Ovary (tissue), 9 donors: ENCODE results near the gene CCS. TPM values are rescaled to one million over a fixed set of nuclear protein-coding genes. Genes with fewer than 3 reads are reported as not detected.

ENCODE experiments used
- DNase-seq, 5 donors: peaks; one replicate each; pipeline ENCODE4 v3.0.0-alpha.2; 2019 to 2020
- H3K27ac ChIP-seq, 2 donors: fragments of 200-600 bp; one replicate each; pipeline versions ENCODE4 v1.5.1 to v1.8.0; 2019 to 2022
- H3K27me3 ChIP-seq: fragments of 200-600 bp; one replicate; pipeline ENCODE4 v1.8.0; 2022
- H3K36me3 ChIP-seq: fragments of 200-600 bp; sonication (generic); one replicate; pipeline ENCODE4 v1.5.1; 2019
- H3K4me1 ChIP-seq: one replicate; pipeline ENCODE4 v1.8.1; 2013; ENCODE audit warnings: mild to moderate bottlenecking, moderate library complexity; ENCODE audit not compliant: insufficient read depth
- H3K4me3 ChIP-seq: fragments of 200-600 bp; sonication (generic); one replicate; pipeline ENCODE4 v1.5.1; 2017
- H3K9me3 ChIP-seq, 2 donors: fragments of 200-600 bp in 1 of 2; sonication (generic) in 1 of 2; one replicate each; pipeline versions ENCODE4 v1.5.1 to v1.8.1; 2013 to 2019; ENCODE audit warnings: mild to moderate bottlenecking in 1 of 2, moderate library complexity in 1 of 2
- EP300 ChIP-seq: sonication (generic); formaldehyde crosslinking; IDR thresholded peaks from one replicate; pipeline ENCODE4 v1.6.1; 2017; ENCODE audit warnings: antibody characterized with exemption
- POLR2A ChIP-seq: fragments of 450-650 bp; IDR thresholded peaks from one replicate; pipeline ENCODE4 v1.6.1; 2017; ENCODE audit warnings: antibody characterized with exemption, mild to moderate bottlenecking, moderate library complexity
- WGBS, 3 donors: extraction: QIAGEN DNeasy Blood & Tissue Kit in 1 of 3; methylation state at CpG; one replicate each; pipeline versions ENCODE4 v1.1.5 to v1.1.7; 2013 to 2017; 5-methylcytosine and 5-hydroxymethylcytosine counted together
- intact Hi-C, 4 donors: fragments of 100-400 bp; cut with DNase I; formaldehyde crosslinking; loops; one replicate each; pipeline versions ENCODE4 v1.11.0 to v1.15.1; 2022 to 2023
- polyA plus RNA-seq, 2 donors: library from polyadenylated mRNA; stranded (reverse); fragments of 200-250 nt in 1 of 2; fragments of 350-450 nt in 1 of 2; fragmentation: Illumina TruSeq in 1 of 2; extraction: RNeasy Lipid Tissue Mini Kit (QIAGEN cat#74804) in 1 of 2; gene quantifications; one replicate each; pipeline ENCODE4 v1.2.3, GENCODE V29; 2013 to 2014
- total RNA-seq, 7 donors: library from RNA; depleted of rRNA in 2 of 7; stranded (reverse); fragments of >200 nt in 2 of 7; fragmentation: NEBNext Ultra II Directional in 3 of 7; extraction: Animal tissue kit (Norgen Biotek cat#: 25700) in 3 of 7; gene quantifications; one replicate each; pipeline versions ENCODE4 v1.1.0 to v1.2.4, GENCODE V29; 2016 to 2023
- TF ChIP-seq, protein P1 (sequence below), 3 donors: fragments of 450-650 bp in 2 of 3; fragments of 200-600 bp in 1 of 3; IDR thresholded peaks; one replicate each; pipeline versions ENCODE4 v1.5.1 to v1.8.0; 2016 to 2022; ENCODE audit warnings: antibody characterized with exemption in 3 of 3, mild to moderate bottlenecking in 1 of 3
- donor health status: DM: no; HTN: no; CAD: no; lungs with moderate emphysema.
- donor health status: DM: no; HTN: no; CAD: no.
- donor health status: Bipolar disorder and iron deficiency.
- donor health status: DM: yes; HTN: yes; CAD: no.
- donor health status: DM: no; HTN: no; CAD: no.
- donor health status: DM: yes; HTN: yes; CAD: no.

Gene CCS
- total and polyA plus RNA-seq, 9 donors: 15.7 to 55.0 (median 49.1) TPM

DNA sequence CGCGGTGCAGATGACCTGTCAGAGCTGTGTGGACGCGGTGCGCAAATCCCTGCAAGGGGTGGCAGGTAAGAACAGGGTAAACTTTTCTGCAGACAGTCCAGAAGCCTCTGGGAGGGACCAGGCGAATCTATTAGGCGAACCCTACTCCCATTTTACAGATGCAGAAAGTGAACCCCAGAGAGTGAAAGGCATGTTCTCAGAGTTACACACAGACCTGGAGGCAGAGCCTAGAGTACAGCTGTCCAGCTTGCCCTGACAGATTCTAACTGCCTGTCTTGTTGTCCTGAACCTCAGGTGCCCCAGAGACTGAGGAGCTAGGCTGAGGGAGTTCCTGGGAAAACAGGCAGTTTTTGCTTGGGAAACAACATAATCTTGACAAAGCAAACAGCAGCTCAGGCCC is 665 bp downstream of the CCS start:
- Histone ChIP-seq H3K9me3 (no peaks in the 10 kb centered on the region), H3K36me3 (no peaks in the 10 kb centered on the region), H3K4me1 (peaks cover 14% of the 10 kb centered on the region), H3K27me3 (no peaks in the 10 kb centered on the region), H3K4me3 (peak overlapping the region; percentile 63), H3K27ac (peak overlapping the region; percentile 45 to 82)
- WGBS, 3 donors: 59 to 73% (median 64%) methylated on average over 7 of the region's 7 CpGs
- DNase-seq: no peak
- intact Hi-C loops: loop anchor here in 1 of 4 donors (10.0 kb wide), 1 partner anchor 81 kb away; the partner anchor contains the start of gene RBM4B
- TF ChIP-seq, protein P1, sequence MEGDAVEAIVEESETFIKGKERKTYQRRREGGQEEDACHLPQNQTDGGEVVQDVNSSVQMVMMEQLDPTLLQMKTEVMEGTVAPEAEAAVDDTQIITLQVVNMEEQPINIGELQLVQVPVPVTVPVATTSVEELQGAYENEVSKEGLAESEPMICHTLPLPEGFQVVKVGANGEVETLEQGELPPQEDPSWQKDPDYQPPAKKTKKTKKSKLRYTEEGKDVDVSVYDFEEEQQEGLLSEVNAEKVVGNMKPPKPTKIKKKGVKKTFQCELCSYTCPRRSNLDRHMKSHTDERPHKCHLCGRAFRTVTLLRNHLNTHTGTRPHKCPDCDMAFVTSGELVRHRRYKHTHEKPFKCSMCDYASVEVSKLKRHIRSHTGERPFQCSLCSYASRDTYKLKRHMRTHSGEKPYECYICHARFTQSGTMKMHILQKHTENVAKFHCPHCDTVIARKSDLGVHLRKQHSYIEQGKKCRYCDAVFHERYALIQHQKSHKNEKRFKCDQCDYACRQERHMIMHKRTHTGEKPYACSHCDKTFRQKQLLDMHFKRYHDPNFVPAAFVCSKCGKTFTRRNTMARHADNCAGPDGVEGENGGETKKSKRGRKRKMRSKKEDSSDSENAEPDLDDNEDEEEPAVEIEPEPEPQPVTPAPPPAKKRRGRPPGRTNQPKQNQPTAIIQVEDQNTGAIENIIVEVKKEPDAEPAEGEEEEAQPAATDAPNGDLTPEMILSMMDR (IDR thresholded peaks at IDR 0.05): no peak
- TF ChIP-seq EP300 (no peak), POLR2A (no peak)

DNA sequence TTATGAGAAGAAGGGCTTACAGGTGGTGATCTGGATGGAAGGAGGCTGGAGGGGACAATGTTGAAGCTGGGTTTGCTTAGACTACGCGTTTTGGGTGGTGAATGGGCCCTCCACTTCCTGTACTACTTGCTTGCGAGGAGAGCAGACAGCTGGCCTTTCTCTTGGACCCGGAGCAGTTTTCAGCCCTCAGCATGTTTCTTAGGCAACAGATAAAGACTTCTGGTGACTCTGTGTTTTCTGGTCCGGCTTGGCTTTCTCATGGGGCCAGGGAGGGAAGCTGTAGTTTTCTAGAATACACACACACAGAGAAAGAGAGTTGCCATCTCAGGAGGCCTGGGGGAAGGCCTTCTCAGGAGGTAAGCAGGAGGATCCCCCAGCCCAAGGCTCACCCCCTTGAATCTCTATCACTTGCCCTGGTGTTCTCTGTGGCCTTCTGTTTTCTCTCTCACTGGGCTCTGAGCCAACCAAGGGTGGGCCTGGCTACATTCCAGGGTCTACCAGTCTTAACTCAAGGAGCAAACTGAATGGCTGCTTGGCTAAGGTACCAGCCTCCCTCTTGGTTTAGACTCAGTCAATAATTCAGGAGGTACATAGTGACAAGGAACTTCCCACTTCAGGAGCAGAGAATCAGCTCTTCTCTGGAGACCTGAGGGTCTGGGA is 2.4 kb downstream of the CCS start:
- no peaks in the 10 kb centered on the region for H3K36me3 ChIP-seq
- H3K27me3 ChIP-seq: no peaks in the 10 kb centered on the region
- H3K4me1 ChIP-seq: peaks cover 14% of the 10 kb centered on the region
- peak overlapping the region in 1 of 2 donors; percentile 51 for H3K27ac ChIP-seq
- no peaks in the 10 kb centered on the region for H3K9me3 ChIP-seq
- H3K4me3 ChIP-seq: no peak overlapping the region
- intact Hi-C loops: loop anchor here in 1 of 4 donors (10.0 kb wide), 1 partner anchor 79 kb away; the partner anchor contains the start of gene RBM4B
- peak; percentile 51 to 75 (median 71) for DNase-seq
- TF ChIP-seq POLR2A (no peak), EP300 (no peak)
- TF ChIP-seq, protein P1 (IDR thresholded peaks at IDR 0.05): no peak
- WGBS, 3 donors: 3 to 16% (median 10%) methylated on average over 5 of the region's 5 CpGs

DNA sequence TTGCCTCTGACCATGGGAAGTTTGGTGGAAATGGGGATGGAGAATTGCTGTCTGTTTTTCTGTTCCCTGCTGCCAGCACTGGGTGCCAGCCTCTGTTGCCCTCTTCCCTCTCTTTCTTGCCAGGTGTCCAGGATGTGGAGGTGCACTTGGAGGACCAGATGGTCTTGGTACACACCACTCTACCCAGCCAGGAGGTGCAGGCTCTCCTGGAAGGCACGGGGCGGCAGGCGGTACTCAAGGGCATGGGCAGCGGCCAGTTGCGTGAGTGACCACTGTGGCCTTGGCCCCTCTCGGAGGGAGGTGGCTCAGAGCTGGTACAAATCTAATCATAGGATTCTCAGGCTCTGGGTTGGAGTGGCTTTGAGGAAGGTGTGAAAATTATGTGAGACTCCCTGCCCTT is 6.0 kb downstream of the CCS start:
- TF ChIP-seq EP300: no peak
- TF ChIP-seq, protein P1 (IDR thresholded peaks at IDR 0.05): no peak
- intact Hi-C loops: loop anchor here in 1 of 4 donors (10.0 kb wide), 1 partner anchor 76 kb away; the partner anchor contains the start of gene RBM4B
- 92 to 96% (median 96%) methylated on average over 6 of the region's 6 CpGs for WGBS, 3 donors

DNA sequence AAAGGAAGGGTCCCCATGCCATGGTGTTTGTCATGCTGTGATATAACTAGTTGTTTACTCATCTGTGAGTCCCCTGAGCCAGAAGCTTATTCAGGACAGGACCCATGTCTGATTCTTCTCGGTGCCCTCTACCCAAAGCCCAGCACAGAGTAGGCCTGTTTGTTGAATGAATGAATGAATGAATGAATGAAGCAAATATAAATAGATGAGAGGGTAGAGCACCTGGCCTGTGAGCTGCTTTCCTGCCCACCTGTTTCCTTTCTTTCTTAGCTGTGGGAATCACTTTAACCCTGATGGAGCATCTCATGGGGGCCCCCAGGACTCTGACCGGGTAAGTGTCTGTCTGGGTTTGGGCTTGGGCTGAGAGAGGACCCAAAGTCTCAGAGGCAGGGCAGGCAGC is 7.2 kb downstream of the CCS start:
- TF ChIP-seq, protein P1 (IDR thresholded peaks at IDR 0.05): no peak
- TF ChIP-seq EP300 (no peak), POLR2A (no peak)
- whole genome bisulfite sequencing, 3 donors: 80 to 89% (median 89%) methylated on average over 2 of the region's 2 CpGs
- no peak for DNase-seq
- H3K27me3 ChIP-seq: no peaks in the 10 kb centered on the region
- H3K36me3 ChIP-seq: no peaks in the 10 kb centered on the region
- H3K4me1 ChIP-seq: peaks cover 2% of the 10 kb centered on the region
- no peaks in the 10 kb centered on the region for H3K9me3 ChIP-seq
- H3K4me3 ChIP-seq: no peak overlapping the region
- no peak overlapping the region for H3K27ac ChIP-seq
- intact Hi-C loops: no loop called here

More for the DNA sequence above, 6.0 kb downstream of the CCS start:
- no peaks in the 10 kb centered on the region for H3K9me3 ChIP-seq
- H3K27ac ChIP-seq: no peak overlapping the region
- H3K27me3 ChIP-seq: no peaks in the 10 kb centered on the region
- no peaks in the 10 kb centered on the region for H3K36me3 ChIP-seq
- H3K4me3 ChIP-seq: no peak overlapping the region
- DNase-seq: no peak
- H3K4me1 ChIP-seq: peaks cover 8% of the 10 kb centered on the region
